ENCODE results near the gene SCARF2.
"Not testable (repeated sequence)": the region's sequence is repeated elsewhere in the genome, so short reads cannot be mapped to it uniquely, and the experiment has no call there.

The SCARF2 gene

DNA sequence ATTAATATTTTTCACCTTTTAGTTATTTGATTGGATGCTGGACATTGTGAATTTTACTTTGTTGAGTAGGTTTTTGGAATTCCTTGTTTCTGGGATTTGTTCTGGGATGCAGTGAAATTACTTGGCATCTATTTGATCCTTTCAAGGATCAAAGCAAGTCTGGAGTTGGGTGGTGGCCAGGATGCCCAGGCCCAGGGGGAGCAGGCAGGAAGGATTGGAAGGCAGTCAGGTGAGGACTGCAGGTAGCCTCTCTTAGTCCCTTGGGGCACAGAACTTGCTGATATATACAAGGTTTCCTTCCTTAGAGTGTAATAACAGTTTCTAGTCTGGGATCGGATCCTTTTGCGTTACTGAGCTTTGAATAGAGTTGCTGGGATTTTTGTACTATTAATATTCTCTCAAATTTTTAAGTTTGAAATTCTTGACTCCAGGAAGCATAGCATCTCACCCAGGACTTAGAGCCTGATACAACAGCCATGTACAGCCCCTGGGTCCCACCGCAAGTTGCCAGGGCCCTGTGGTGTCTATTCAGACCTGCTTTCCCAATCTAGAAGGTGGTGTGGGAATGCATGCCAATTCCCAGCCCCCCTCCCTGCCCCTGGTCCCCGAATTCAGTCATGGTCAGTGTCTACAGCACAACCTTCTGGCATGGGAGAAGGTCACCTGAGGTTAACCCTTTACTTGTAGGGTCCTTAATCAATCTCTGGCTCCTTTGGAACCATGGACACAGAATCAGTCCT, 37.6 kb downstream of the SCARF2 start:
- Mint-ChIP-seq H3K4me1 (peaks cover 37% of the 10 kb centered on the region), H3K36me3 (peaks cover 17% of the 10 kb centered on the region), H3K27ac (no peak overlapping the region), H3K27me3 (no peaks in the 10 kb centered on the region), H3K9me3 (no peaks in the 10 kb centered on the region), H3K4me3 (no peak overlapping the region)
- DNase-seq: no peak
- CTCF ChIA-PET: no interaction called here

DNA sequence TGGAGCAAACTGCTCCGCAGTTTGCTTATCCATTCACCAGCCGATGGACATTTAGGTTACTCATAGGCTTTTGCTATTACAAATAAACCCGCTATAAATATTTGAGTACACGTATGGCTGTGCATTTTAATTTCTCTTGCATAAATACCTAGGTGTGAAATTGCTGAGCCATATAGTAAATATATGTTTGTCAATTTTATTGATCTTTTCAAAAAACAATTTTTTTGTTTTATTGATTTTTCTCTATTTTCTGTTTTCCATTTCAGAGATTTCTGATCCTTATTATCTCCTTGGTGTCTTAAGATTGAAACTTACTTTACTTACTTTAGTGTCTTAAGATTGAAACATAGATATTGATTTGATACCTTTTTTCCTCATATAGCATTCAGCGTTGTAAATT, 39.2 kb downstream of the SCARF2 start:
- CTCF ChIA-PET: no interaction called here
- Mint-ChIP-seq H3K27ac (no peak overlapping the region), H3K9me3 (no peaks in the 10 kb centered on the region), H3K27me3 (no peaks in the 10 kb centered on the region), H3K36me3 (peaks cover 10% of the 10 kb centered on the region), H3K4me1 (peaks cover 42% of the 10 kb centered on the region), H3K4me3 (no peak overlapping the region)
- DNase-seq: no peak

DNA sequence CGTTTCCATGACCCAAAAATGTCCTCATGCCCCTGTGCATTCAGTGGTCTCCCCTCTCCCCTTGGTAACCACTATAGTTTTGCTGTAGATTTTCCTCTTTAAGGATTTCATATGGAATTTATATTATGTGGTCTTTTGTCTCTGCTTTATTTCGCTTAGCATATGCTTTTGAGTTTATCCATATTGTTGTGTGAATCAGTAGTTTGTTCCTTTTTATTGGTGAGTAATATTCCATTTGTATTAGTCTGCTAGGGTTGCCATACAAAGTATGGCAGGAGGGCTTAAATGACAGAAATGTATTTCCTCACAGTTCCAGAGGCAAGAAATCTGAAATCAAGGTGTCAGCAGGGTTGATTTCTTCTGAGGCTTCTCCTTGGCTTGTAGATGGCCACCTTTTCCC, 40.1 kb downstream of the SCARF2 start:
- Mint-ChIP-seq H3K27ac (no peak overlapping the region), H3K27me3 (no peaks in the 10 kb centered on the region), H3K9me3 (no peaks in the 10 kb centered on the region), H3K36me3 (peaks cover 6% of the 10 kb centered on the region), H3K4me3 (no peak overlapping the region), H3K4me1 (peaks cover 38% of the 10 kb centered on the region)
- no peak for DNase-seq
- CTCF ChIA-PET: interaction anchor here (0.6 kb wide), 1 partner anchor 648 kb away, joined by 3 read pairs; no protein-coding TSS in a partner anchor

DNA sequence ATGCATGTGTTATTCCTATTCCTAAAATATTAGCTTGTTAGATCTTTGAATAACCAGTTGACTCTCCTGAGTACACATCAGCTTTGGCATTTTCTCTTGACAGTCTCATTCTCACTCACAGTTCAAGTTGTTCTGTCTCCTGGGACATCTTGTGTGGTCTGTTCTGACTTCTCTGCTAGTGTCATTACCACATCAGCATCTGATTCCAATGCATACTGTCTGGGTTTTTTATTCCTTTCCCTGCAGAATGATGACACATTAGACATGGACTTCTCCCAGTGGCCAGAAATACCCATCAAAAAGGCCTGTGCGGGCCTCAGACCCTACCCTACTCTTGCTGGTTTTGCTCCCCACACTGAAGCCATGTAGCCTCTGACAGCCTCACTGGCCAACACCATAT, 41.0 kb downstream of the SCARF2 start:
- no peak overlapping the region for H3K27ac Mint-ChIP-seq
- CTCF ChIA-PET: interaction anchor here (0.6 kb wide), 1 partner anchor 649 kb away, joined by 3 read pairs; no protein-coding TSS in a partner anchor
- DNase-seq: no peak
- peaks cover 4% of the 10 kb centered on the region for H3K36me3 Mint-ChIP-seq
- H3K4me3 Mint-ChIP-seq: no peak overlapping the region
- H3K9me3 Mint-ChIP-seq: no peaks in the 10 kb centered on the region
- H3K27me3 Mint-ChIP-seq: no peaks in the 10 kb centered on the region
- H3K4me1 Mint-ChIP-seq: peaks cover 38% of the 10 kb centered on the region

DNA sequence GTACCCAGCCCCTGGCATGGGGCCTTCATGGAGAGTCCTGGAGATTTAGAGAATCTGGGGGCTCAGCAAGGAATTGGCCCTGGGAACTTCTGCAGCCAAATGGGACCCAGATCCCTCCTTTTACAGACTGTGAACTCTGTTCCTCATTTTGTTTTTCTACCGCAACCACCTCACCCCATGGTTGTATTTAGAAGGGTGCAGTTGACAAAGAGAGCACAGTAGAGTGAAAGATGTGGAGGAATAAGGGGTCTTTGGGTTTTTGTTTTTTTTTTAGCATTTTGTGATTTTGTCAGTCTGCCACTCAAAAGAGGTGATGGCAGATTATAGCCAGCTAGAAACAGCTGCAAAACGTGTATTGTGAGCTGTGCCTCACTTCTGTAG, 41.7 kb downstream of the SCARF2 start:
- no peak for DNase-seq
- Mint-ChIP-seq H3K36me3 (peaks cover 4% of the 10 kb centered on the region), H3K4me1 (peaks cover 38% of the 10 kb centered on the region), H3K27ac (no peak overlapping the region), H3K27me3 (no peaks in the 10 kb centered on the region), H3K4me3 (peak overlapping the region; percentile 84), H3K9me3 (no peaks in the 10 kb centered on the region)
- CTCF ChIA-PET: no interaction called here

DNA sequence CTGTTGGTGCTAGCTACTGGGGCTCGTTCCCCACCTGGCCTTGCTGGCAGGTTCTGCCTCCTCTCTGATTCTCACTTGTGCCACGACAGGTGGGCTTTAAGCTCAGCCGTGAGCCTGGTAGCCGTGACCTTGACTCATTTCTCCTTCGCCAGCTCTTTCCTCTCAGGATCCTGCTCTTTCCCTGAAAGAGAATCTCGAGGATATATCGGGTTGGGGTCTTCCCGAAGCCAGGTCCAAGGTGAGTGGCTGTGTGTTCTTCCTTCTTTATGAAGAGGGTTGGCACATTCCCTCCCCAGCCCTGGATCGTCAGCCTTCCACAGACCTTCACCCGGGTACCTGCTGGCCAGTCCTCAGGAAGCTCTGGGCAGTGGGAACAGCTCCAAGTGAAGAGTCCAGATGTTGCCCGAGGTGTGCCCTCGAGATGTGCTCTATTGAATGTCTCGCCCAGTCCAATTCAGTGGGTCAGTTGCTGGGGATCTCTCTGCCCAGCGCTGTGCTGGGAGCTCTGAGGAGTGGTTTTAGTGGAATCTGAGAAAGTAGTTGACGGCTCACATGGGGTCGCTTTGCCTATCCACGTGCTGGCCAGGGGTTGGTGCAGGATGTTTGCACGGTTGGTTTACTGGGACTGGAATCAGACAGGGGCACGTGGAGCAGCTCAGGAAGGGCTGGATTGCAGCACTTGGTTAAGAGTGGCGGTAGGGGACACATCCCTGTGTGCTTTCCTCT, 42.3 kb downstream of the SCARF2 start:
- H3K36me3 Mint-ChIP-seq: peaks cover 4% of the 10 kb centered on the region
- no peaks in the 10 kb centered on the region for H3K9me3 Mint-ChIP-seq
- H3K4me1 Mint-ChIP-seq: peaks cover 38% of the 10 kb centered on the region
- no peak overlapping the region for H3K27ac Mint-ChIP-seq
- peak overlapping the region; percentile 84 for H3K4me3 Mint-ChIP-seq
- H3K27me3 Mint-ChIP-seq: no peaks in the 10 kb centered on the region
- CTCF ChIA-PET: interaction anchor here (0.8 kb wide), 1 partner anchor 61 kb away, joined by 3 read pairs; no protein-coding TSS in a partner anchor
- DNase-seq: no peak

DNA sequence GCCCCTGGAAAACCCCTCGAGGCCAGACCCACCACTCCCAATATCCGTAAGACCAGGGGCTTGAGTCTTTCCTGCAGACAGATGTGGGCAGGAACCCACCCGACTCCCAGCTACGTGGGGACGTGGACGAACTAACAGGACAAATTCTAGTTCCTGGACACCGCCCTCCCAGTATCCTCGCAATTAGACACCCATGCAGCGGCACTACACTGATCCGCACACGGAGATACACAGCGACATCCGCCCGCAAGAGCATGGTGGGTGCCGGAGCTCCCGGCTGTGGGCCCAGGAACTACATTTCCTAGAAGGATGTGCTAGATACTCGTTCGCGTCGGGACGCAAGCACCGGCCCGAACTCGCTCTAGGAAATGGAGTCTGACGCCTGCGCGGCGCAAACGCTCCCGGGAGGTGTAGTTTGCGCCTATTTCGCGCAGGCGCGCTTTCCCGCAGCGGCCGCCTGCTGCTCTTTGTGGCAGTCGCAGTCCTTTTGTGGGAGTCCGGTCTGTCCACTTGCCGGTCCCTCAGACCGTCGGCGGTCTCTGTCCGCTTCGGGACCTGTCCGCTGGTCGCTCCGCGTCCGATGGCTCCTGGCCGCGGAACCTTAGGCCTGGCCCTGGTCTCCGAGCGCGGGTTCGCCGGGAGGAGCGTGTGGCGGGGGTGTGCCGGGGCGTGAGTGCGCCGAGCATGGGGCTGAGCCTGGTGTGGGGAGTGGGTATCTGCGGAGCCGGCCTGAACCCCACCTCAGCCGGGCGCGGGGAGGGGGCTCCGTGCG, 43.7 kb downstream of the SCARF2 start, which contains the start of gene ZNF74:
Gene ZNF74 (plus strand): TSS at position 447 of the 772 bp plus-strand sequence. CDS start 478 bp downstream, outside the sequence.
- peaks cover 4% of the 10 kb centered on the region for H3K36me3 Mint-ChIP-seq
- peak within 1 kb of the TSS; percentile 88 for H3K27ac Mint-ChIP-seq
- peaks cover 6% of the 10 kb centered on the region for H3K27me3 Mint-ChIP-seq
- peak; percentile 91 for DNase-seq
- H3K4me1 Mint-ChIP-seq: peaks cover 38% of the 10 kb centered on the region
- peaks cover 5% of the 10 kb centered on the region for H3K9me3 Mint-ChIP-seq
- CTCF ChIA-PET: interaction anchor here (1.0 kb wide), 1 partner anchor 76 kb away, joined by 3 read pairs; no protein-coding TSS in a partner anchor
- peak within 1 kb of the TSS; percentile 84 for H3K4me3 Mint-ChIP-seq

DNA sequence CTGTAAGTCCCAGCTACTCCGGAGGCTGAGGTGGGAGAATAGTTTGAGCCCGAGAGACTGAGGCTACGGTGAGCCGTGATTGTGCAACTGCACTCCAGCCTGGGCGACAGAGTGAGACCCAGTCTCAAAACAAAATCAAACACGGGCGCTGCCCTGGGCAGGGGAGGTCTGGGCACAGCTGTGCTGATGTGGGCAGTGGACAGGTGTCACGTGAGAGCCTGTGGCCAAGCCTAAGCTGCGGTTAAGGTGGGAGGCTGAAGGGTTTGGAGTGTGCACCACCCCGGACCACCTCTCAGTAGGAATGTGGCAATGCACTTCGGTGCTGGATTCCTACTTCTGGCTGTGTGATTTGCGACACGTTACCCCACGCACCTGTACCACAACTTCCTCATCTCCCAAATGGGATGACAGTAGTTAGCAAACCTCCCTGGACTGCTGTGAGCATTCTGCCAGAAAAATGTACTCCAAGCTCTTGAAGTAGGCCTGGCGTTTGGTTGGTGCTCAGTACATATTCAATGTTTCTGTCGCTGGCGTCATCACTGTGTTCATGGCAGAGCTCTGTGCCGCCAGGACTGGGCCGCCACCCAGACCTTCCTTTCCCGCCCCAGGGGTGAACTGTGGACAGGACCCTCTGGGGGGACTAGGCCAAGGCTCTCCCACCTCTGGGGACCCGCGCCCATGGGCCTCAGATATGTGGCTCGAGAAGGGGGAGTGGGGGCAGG, 44.5 kb downstream of the SCARF2 start:
- peak; percentile 25 for DNase-seq
- Mint-ChIP-seq H3K4me1 (peaks cover 38% of the 10 kb centered on the region), H3K4me3 (peak overlapping the region; percentile 84), H3K27me3 (peaks cover 8% of the 10 kb centered on the region), H3K27ac (peak overlapping the region; percentile 88), H3K9me3 (peaks cover 5% of the 10 kb centered on the region), H3K36me3 (peaks cover 4% of the 10 kb centered on the region)
- CTCF ChIA-PET: interaction anchor here (1.0 kb wide), 1 partner anchor 75 kb away, joined by 3 read pairs; no protein-coding TSS in a partner anchor

DNA sequence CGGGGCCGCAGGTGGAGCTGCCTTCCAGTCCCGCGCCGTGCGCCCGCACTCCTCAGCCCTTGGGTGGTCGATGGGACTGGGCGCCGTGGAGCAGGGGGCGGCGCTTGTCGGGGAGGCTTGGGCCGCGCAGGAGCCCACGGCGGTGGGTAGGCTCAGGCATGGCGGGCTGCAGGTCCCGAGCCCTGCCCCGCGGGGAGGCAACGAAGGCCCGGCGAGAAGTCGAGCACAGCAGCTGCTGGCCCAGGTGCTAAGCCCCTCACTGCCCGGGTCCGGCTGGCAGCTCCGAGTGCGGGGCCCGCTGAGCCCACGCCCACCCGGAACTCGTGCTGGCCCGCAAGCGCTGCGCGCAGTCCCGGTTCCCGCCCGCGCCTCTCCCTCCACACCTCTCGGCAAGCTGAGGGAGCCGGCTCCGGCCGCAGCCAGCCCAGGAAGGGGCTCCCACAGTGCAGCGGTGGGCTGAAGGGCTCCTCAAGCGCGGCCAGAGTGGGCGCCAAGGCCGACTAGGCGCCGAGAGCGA, 45.2 kb downstream of the SCARF2 start:
- H3K27me3 Mint-ChIP-seq: peaks cover 14% of the 10 kb centered on the region
- H3K4me1 Mint-ChIP-seq: peaks cover 36% of the 10 kb centered on the region
- H3K27ac Mint-ChIP-seq, H3K4me3 Mint-ChIP-seq, H3K36me3 Mint-ChIP-seq, H3K9me3 Mint-ChIP-seq, CTCF ChIA-PET, DNase-seq: not testable (repeated sequence)

DNA sequence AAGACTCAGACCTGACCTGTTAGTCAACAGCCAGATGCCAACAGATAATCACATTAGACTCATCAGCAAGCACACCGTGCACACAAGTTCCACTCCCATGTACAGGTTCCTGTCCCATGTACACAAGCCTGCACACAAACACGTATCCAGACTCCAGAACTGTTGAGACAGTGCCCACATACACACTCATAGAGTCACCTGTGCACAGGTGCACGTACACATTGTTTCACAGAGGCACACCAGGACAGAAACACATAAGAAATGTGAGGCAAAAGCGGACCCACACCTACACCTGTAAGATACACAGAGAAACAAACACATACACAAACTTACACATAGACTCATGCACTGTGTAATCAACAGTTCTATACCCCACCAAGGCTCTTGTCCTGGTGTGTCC, 46.4 kb downstream of the SCARF2 start:
- Mint-ChIP-seq H3K27me3 (peaks cover 20% of the 10 kb centered on the region), H3K4me1 (peaks cover 25% of the 10 kb centered on the region), H3K4me3 (no peak overlapping the region), H3K27ac (no peak overlapping the region), H3K9me3 (peaks cover 5% of the 10 kb centered on the region), H3K36me3 (no peaks in the 10 kb centered on the region)
- DNase-seq: no peak
- CTCF ChIA-PET: no interaction called here

DNA sequence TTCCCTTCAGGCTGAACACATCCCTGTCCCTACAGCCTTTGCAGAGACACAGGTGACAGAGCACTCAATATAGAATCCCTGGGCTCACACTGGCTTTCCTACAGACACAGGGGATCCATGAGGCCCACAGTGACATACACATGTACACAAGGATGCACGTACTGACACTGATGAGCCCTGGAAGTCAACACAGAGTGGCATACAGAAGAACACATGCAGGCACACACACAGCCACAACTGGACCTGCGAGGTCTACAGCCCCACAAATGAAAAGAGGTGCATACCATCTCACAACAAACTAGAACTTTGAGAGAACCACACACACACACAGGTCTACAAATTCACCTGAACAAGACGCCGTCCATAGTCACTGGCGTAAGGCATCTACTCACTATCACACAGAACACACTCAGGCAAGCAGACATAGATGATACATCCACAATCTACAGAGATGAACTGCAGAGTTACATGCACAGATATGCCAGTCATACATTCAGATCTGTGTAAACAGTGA, 47.2 kb downstream of the SCARF2 start:
- no peak overlapping the region for H3K27ac Mint-ChIP-seq
- H3K4me1 Mint-ChIP-seq: peaks cover 19% of the 10 kb centered on the region
- H3K4me3 Mint-ChIP-seq: no peak overlapping the region
- H3K9me3 Mint-ChIP-seq: peaks cover 5% of the 10 kb centered on the region
- peaks cover 20% of the 10 kb centered on the region for H3K27me3 Mint-ChIP-seq
- no peak for DNase-seq
- CTCF ChIA-PET: no interaction called here
- H3K36me3 Mint-ChIP-seq: no peaks in the 10 kb centered on the region

DNA sequence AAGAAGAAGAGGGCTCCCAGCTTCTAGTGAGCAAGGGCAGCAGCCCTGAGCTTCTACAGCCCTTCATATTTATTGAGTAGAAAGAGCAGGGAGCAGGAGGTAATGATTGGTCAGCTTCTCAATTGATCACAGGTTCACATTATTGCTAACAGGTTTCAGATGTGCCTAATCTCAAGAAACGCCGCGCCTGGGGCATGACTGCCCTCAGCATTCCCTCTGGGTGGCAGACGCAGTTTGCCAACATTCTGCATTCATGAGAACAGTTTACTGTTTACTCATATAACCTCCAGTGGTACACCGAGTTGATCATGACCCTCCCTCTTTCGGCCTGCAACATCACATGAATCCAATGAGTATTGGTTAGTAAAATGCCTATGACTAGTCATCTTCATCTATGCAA, 48.3 kb downstream of the SCARF2 start:
- no peaks in the 10 kb centered on the region for H3K36me3 Mint-ChIP-seq

DNA sequence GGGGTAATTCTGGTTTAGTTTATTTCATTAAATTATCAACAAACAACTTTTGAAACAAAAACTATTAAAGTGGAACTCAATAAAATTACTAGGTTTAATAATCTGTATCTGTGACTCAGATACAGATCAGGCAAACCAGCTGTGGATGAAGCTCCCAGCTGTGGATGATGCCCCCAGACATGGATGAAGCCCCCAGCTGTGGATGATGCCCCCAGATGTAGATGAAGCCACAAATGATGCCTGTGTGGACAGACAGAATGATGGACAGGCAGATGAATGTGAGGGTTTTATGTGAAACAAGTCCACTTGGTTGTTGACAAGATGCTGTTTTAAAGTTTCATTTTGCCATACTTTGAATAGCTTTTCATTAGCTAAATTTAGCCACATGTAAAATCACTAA, 49.4 kb downstream of the SCARF2 start:
- CTCF ChIA-PET: no interaction called here
- no peak overlapping the region for H3K27ac Mint-ChIP-seq
- peaks cover under 1% of the 10 kb centered on the region for H3K4me1 Mint-ChIP-seq
- H3K4me3 Mint-ChIP-seq: no peak overlapping the region
- no peaks in the 10 kb centered on the region for H3K36me3 Mint-ChIP-seq
- peaks cover 5% of the 10 kb centered on the region for H3K9me3 Mint-ChIP-seq
- peaks cover 32% of the 10 kb centered on the region for H3K27me3 Mint-ChIP-seq
- no peak for DNase-seq

More for the DNA sequence above, 48.3 kb downstream of the SCARF2 start:
- H3K9me3 Mint-ChIP-seq: peaks cover 5% of the 10 kb centered on the region
- peaks cover 29% of the 10 kb centered on the region for H3K27me3 Mint-ChIP-seq
- DNase-seq: no peak
- CTCF ChIA-PET: no interaction called here
- no peak overlapping the region for H3K4me3 Mint-ChIP-seq
- no peak overlapping the region for H3K27ac Mint-ChIP-seq
- H3K4me1 Mint-ChIP-seq: peaks cover 8% of the 10 kb centered on the region

Data from activated naive CD4-positive, alpha-beta T cell treated with anti-CD3 and anti-CD28 coated beads, Interleukin-2, amount 10 ng/mL, durations not matched to agents 7 days and 5 days (primary cell).